Jurkat, Clone E6-1 (cell line): ENCODE results near the gene ELF1.
A peak's percentile ranks its signal among the peaks of the same experiment; 100 is the strongest.
"Not testable (repeated sequence)": the region's sequence is repeated elsewhere in the genome, so short reads cannot be mapped to it uniquely, and the experiment has no call there.

Experiments used
- DNase-seq: peaks from one replicate; pipeline ENCODE4 v3.0.0-alpha.2; 2011; ENCODE audit warnings: low read depth, low spot score
- H3K4me3 ChIP-seq: 2 replicates; pipeline ENCODE4 v1.5.1; 2011; ENCODE audit warnings: mild to moderate bottlenecking, low read length, control low read depth, moderate library complexity

ELF1 gene

DNA sequence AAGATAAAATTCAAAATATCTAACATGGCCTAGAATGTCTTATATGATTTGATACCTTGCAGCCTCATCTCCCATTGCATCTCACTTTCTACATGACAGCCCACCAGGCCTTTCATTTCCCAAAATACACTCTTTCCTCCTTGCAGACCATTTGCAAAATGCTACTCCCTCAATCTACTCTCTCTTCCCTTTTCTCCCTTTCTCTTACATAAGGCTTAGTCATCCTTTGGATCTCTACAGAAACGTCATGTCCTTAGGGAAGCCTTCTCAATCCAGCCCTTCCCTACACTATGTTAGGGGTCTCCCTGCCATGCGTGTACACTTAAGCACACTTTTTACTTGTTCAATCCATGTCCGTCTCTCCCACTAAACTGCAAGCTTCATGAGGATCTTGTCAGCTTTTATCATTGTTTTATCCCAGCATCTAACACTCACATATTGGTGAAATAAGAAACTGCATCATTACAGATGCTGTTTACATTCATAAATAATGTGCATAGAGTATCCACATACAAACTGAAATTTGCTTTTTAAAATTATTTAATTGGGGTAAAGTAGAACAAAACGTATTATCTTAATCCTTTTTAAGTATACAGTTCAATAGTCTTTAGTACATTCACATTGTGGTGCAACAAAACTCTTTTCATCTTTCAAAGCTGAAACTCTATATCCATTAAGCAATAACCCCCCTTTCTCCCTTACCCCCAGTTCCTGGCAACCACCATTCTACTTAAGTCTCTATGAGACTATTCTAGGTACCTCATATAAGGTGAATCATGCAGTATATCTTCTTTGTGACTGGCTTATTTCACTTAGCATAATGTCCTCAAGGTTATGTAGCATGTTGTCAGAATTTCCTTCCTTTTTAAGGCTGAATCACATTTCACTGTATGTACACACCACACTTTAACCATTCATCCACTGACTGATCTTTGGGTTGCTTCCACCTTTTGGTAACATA is 30.6 kb upstream of the ELF1 start:
- no peak overlapping the region for H3K4me3 ChIP-seq
- DNase-seq = no peak

DNA sequence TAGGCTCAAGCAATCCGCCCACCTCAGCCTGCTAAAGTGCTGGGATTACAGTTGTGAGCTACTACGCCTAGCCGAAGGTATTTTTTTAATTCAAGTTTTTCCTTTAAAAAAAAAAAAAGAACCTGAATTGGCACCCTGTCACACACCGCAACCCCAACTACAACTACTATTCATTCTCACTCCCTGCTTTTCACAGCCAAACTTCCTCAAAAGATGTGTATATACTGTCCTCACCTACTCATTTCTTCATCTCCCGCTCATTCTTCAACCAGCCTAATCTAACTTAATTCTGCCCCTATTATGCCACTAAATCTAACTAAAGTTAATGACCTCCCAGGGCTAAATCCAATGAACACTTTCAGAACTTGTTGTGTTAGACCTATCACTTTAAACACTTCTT is 29.5 kb upstream of the ELF1 start:
- DNase-seq = no peak
- no peak overlapping the region for H3K4me3 ChIP-seq

DNA sequence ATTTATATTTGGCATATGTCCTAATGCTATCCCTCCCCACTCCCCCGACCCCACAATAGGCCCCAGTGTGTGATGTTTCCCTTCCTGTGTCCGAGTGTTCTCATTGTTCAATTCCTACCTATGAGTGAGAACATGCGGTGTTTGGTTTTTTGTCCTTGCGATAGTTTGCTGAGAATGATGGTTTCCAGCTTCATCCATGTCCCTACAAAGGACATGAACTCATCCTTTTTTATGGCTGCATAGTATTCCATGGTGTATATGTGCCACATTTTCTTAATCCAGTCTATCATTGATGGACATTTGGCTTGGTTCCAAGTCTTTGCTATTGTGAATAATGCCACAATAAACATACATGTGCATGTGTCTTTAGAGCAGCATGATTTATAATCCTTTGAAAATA is 23.3 kb upstream of the ELF1 start:
- not testable (repeated sequence) for H3K4me3 ChIP-seq

DNA sequence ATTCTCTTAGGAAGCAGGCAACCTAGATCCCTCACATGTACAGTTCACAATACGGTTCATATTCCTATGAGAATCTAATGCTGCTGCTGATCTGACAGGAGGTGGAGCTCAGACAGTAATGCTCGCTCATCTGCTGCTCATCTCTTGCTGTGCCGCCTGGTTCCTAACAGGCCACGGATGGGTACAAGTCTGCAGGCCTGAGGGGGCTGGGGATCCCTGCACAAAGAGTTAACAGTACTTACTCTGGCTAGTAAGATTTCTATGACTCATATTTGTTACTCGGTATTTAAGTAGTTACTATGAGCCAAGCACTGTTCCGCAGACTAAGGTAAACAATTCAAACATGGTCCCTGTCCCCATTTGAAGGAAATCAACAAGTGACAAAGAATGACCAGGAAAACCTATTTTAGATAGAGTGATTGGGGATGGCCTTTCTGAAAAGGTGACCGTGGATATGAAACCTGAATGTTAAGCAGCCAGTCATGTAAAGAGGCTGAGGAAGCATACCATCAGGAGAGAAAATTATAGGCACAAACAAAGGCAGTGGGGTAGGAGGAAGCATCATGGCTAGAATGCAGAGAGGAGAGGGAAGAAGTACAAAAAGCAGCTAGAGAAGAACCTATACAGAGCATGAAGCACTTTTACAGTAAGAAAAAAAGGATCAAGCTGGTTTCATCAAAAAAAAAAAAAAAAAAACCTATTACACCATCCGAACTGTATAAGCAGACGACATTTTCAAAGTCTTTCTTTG is 21.6 kb upstream of the ELF1 start:
- H3K4me3 ChIP-seq = no peak overlapping the region
- DNase-seq = no peak

More for the DNA sequence above, 23.3 kb upstream of the ELF1 start:
- not testable (repeated sequence) for DNase-seq

DNA sequence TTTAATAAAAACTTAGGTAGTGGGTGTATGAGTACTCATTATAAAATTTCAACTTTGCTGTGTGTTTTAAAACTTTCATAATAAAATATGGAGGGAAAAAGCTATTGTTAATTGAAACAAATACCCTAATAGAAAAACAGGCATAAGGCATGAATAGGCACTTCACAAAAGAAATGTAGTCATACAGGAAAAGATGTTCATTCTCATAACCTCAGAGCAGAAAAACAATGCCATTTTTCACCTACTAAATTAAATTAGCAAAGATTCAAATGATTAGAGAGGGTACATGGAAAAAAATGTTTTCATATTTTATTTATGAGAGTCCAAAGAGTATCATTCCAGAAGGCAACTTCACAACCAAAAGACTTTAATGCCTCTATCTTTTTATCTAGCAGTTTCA is 20.6 kb upstream of the ELF1 start:
- H3K4me3 ChIP-seq = no peak overlapping the region
- no peak for DNase-seq

DNA sequence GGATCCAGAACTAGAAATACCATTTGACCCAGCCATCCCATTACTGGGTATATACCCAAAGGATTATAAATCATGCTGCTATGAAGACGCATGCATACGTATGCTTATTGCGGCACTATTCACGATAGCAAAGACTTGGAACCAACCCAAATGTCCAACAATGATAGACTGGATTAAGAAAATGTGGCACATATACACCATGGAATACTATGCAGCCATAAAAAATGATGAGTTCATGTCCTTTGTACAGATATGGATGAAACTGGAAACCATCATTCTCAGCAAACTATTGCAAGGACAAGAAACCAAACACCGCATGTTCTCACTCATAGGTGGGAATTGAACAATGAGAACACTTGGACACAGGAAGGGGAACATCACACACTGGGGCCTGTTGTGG is 17.4 kb upstream of the ELF1 start:
- H3K4me3 ChIP-seq = not testable (repeated sequence)

DNA sequence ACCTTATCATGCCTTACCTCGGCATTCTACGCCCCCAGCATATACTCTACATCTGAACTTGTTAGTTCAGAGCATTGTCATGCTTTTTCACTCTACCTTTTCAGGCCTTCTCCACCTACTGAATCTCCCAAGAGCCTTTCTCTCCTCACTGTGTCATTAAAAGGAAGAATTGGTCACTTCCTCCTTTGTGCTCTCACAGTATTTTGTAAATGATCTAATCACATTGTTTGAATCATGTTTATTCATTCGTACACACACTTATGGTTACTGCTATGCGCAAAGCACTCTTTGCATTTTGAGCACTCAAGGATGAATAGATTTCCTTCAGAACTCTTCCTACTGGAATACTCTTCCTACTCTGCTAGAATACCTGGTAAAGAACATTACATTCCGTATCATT is 15.8 kb upstream of the ELF1 start:
- no peak overlapping the region for H3K4me3 ChIP-seq
- DNase-seq = no peak

More for the DNA sequence above, 17.4 kb upstream of the ELF1 start:
- not testable (repeated sequence) for DNase-seq

DNA sequence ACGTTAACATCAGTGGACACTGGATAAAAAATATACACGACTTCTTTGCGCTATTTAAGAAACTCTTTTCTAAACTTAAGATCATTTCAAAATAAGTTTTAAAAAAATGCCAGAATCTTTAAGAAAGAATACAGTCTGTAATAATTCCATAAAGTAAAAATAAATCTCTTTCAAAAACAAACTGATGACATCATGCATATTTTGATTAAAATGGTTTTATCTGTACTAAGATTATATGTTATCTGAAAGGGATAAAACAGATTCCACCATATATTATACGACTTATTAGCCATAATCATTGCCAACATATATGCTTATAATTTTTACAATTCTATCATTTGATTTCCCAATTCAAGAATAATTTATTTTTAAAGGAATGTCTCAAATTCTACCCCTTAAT is 15.3 kb upstream of the ELF1 start:
- DNase-seq = no peak
- H3K4me3 ChIP-seq = no peak overlapping the region

DNA sequence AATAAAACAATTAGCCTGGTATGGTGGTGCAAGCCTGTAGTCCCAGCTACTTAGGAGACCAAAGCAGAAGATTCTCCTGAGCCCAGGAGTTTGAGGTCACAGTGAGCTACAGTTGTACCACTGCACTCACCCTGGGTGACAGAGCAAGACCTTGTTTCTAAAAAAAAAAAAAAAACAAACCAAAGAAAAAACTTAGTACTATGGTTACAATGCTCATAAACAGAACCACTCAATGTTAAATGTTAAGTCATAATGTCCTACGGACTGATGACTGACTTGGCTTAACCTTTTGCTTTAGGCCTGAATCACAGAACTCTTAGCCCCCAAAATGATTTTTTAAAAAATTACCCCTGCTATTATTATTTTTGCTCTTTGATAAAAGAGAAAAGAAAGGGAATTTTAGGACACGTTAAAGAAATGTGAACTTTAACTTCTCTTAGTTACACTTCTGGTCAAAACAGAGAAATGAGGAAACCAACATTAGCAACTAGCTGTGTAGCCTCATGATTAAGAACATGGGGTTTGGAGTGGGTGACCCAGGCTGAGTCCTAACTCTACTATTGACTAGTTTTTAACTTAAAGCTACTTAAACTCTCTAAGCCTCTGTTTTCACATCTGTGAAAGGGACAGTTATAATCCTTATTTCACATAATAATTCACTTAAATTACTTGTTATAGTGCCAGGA is 13.7 kb upstream of the ELF1 start:
- DNase-seq = no peak
- H3K4me3 ChIP-seq = no peak overlapping the region

DNA sequence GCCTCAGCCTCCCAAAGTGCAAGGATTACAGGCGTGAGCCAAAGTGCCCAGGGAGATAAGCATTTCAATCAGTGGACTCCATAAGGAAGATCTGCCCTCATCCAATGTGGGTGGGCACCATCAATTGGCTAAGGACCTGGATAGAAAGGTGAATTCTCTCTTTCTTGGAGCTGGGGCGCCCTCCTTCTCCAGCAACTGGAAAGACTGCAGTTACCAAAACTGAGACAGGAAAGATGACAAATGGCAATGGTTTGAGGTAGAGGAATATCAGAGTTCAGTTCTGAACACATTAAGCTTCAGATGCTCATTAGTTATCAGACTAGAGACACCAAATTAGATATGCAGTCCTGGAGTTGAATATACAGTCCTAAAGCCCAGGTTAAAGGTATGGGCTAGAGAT is 10.5 kb upstream of the ELF1 start:
- DNase-seq = no peak
- H3K4me3 ChIP-seq = no peak overlapping the region

DNA sequence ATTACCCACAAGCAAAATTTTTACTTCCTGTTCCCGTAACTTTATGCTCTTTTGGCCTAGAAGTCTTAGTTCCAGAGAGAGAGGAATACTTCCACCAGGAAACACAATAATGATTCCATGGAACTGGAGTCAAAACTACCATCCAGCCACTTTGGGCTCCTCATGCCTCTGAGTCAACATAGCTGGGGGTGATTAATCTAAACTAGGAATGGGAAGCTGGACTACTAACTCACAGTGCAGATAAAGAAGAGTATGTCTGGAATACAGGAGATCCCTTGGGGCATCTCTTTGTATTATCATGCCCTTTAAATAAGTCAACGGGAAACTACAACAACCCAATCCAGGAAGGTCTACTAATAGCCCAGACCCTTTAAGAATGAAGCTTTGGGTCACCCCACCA is 8.9 kb upstream of the ELF1 start:
- H3K4me3 ChIP-seq = no peak overlapping the region
- DNase-seq = no peak

DNA sequence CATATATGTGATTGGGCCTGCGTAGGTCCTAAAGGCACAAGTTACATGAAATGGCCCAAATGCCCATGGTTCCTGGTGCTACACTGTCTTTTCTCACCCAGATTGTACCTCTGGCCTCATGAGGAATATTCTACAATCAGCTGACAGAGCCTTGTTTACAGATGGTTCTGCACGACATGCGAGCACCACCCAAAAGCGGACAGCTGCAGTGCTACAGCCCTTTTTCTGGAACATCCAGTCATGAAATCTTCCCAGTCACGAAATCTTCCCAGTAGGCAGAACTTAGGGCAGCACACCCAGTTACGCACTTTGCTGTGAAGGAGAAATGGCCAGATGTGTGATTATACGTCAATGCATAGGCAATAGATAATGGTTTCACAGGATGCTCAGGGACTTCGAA is 7.7 kb upstream of the ELF1 start:
- no peak overlapping the region for H3K4me3 ChIP-seq
- DNase-seq = no peak

DNA sequence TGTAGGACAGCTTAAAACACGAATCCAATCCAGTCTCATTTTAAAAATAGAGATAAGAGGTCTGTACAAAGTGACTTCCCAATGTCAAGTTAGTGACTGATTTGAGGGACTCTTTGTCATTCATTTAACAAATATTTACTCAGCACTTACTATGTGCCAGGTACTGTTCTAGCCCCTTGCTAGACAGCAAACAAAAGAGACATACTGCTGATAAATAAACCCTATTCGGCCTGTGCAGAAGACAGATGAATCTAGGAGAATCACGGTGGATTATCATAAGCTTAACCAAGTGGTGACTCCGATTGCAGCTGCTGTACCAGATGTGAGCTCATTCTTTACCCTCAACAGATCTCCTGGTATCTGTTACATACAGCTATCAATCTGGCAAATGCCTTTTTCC is 6.4 kb upstream of the ELF1 start:
- no peak overlapping the region for H3K4me3 ChIP-seq
- DNase-seq = no peak

DNA sequence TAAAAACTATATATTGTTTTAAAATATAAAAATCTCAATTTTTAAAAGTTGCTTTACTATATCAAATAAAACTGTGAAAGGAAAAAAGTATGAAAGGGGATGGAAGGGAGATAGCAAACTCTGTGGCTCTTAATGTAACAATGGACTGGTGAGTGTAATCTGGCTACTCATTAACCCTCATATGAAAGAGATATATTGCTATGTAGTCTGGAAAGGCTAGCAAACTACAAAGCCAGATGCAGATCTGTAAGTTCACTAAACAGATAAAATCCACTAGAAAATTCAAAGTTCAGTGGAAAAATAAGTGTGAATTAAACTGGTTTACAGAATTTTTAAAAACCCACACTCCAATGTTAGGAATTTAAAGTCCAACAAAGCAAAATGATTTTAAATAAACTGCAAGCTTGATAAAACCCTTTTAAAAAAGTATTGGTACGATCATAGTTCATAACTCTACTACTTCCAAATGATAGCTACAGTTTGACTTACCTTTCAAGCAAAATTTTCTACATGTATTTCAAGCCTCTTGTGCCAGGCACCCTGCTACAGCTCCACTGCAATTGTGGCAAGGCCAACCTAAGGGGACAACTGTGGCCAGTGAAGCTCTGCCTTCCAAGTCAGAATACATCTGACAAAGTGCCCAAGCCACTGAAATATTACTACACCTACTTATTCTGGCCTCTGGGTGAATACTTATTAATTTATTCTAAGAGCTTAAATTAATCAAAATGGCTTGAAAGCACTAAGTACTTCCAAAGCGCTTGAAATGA is 647 bp upstream of the ELF1 start:
- no peak for DNase-seq
- no peak overlapping the region; the same call in 1 of the 2 replicates for H3K4me3 ChIP-seq

DNA sequence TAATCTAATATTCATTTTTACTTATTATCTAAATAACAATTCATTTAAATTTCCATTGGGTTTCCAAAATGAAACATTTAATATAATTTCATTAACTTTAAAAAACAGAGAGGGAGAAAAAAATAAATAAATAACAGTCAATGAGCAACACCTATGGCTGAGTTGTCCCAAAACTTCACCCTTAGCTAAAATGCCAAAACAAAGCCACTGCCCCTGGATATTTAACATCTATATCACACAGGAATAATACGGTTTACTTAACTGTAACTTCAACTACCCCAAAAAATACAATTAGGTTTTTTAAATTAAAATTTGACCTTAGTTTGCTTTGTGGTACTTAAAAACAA is 541 bp downstream of the ELF1 start:
- peak overlapping the region; percentile 63 for H3K4me3 ChIP-seq

DNA sequence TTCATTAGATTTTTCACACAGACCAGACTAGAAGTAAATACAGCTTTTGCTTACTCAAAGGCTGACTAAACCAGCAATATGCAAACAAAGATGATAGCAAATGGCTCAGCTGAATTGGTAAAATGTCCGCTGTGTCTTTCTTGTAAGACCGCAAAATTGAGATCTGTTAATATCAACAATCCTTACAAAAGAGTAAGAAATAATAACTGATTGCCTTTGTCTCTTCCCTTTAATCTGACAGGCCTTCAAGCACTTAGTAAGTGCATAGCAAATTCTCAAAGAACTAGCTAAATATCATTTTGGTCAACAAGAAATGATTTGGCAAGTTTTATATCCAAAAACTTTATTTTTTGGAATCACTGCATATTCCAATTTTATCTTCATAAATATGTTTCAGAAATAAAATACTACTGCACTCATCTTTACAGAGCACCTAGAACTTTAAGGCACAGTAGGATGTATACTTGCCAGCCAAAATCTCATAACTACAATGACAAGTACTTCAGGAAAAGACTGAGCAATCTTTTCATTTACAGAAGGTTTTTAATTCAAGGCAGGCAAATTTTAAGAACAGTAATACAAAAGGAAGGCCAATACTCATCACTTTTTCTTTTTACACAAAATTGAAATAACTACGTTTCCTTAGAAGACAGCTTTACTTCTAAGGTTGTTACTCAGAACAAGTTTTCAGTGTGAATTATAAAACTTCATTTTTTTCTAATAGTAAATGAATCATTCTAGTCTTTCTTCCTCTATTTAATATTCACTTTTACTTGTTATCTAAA is 1.1 kb downstream of the ELF1 start:
- DNase-seq = peak; percentile 65
- peak overlapping the region; percentile 63 for H3K4me3 ChIP-seq

More for the DNA sequence above, 541 bp downstream of the ELF1 start:
- no peak for DNase-seq

DNA sequence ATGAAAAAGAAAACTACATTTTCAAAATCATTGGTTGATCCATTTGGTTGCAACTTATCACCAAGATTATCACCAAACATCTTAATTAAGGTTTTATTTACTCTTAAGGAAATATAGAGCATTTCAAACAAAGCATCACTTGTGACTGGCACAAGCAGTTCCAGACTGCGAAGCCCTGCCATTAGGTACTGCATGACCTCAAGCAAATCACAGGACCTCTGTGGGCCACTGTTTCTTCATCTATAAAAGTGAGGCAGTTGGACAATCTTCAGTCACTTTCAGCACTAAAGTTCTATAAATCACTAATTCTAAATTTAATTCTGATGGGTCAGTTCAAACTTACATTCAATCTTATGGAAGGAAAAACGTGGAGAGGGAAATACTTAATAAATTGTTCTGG is 2.0 kb downstream of the ELF1 start:
- peak overlapping the region; percentile 63 for H3K4me3 ChIP-seq
- DNase-seq = no peak

DNA sequence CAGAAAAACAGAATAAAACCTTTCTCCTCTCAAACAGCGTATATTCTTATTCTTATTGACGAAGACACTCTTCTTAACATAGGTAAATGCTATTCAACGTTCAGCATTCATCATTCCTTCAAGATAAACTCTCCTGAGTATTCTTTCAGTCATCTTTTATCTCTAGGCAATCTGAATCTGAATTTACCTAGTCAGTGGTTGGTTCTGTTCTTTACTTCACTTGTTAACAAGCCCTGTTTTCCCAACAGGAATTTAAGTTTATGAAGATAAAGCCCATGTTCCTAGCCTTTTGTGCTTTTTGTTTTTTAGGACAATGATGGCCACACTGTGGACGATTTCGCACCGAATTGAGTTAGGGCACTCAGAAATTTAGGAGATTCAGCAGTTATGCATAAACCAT is 3.2 kb downstream of the ELF1 start:
- no peak for DNase-seq
- peak overlapping the region; percentile 15 for H3K4me3 ChIP-seq
